NCI-H1694 (cell line): ENCODE results near the gene C1QTNF6.

Source experiments
- DNase-seq: peaks from one replicate; lab custom pipeline; 2025; lab: John Stamatoyannopoulos, UW

The C1QTNF6 gene

GRCh38 chr22:37190262-37190780 is 2.3 kb upstream of the C1QTNF6 start:
- DNase-seq = no peak

GRCh38 chr22:37188901-37189466 is 937 bp upstream of the C1QTNF6 start:
- DNase-seq = no peak

GRCh38 chr22:37187552-37187890 is 526 bp downstream of the C1QTNF6 start:
- DNase-seq = no peak

- DNase-seq = no peak
These were observed 987 bp downstream of the C1QTNF6 start for GRCh38 chr22:37186997-37187522.

- peak; percentile 27 for DNase-seq
These were observed 1.6 kb downstream of the C1QTNF6 start for GRCh38 chr22:37186228-37186996.

- DNase-seq = no peak
These were observed 2.3 kb downstream of the C1QTNF6 start for GRCh38 chr22:37185646-37186227.

- DNase-seq = no peak
These were observed 3.1 kb downstream of the C1QTNF6 start for GRCh38 chr22:37184816-37185541.

- no peak for DNase-seq
These were observed 3.7 kb downstream of the C1QTNF6 start for GRCh38 chr22:37184380-37184755.

GRCh38 chr22:37183432-37184379 is 4.3 kb downstream of the C1QTNF6 start:
- DNase-seq = no peak

GRCh38 chr22:37182949-37183245 is 5.2 kb downstream of the C1QTNF6 start:
- DNase-seq = no peak

- DNase-seq = no peak
These were observed 5.7 kb downstream of the C1QTNF6 start for GRCh38 chr22:37182101-37182948.

- no peak for DNase-seq
These were observed 6.4 kb downstream of the C1QTNF6 start for GRCh38 chr22:37181681-37182080.

- DNase-seq = no peak
These were observed 7.4 kb downstream of the C1QTNF6 start for GRCh38 chr22:37180531-37181231.

- DNase-seq = no peak
These were observed 8.2 kb downstream of the C1QTNF6 start for GRCh38 chr22:37179622-37180420.

- DNase-seq = no peak
These were observed 8.9 kb downstream of the C1QTNF6 start for GRCh38 chr22:37179126-37179470.

- no peak for DNase-seq
These were observed 9.5 kb downstream of the C1QTNF6 start for GRCh38 chr22:37178350-37179125.

- DNase-seq = no peak
These were observed 10.3 kb downstream of the C1QTNF6 start for GRCh38 chr22:37177755-37178154.

- no peak for DNase-seq
These were observed 10.8 kb downstream of the C1QTNF6 start for GRCh38 chr22:37177221-37177620.
